Smooth muscle cell (in vitro differentiated cells): Measurements from ENCODE around the gene TNFAIP2. TPM values are rescaled to one million over a fixed set of nuclear protein-coding genes. Genes with fewer than 3 reads are reported as not detected.

Experiments used
- DNase-seq: peaks from one replicate; lab custom pipeline; 2025; ENCODE audit not compliant: unreplicated experiment; lab: John Stamatoyannopoulos, UW
- H2AFZ ChIP-seq: fragments of 200-600 bp; sonication (generic); 2 replicates; pipeline ENCODE4 v1.6.0; 2016; ENCODE audit warnings: antibody characterized with exemption, low read depth, mild to moderate bottlenecking
- H3F3A ChIP-seq: fragments of 200-600 bp; sonication (generic); 2 replicates; pipeline ENCODE4 v1.6.0; 2017; ENCODE audit warnings: antibody characterized with exemption, low read depth
- H3K27ac ChIP-seq: fragments of 200-600 bp; sonication (generic); 2 replicates; pipeline ENCODE4 v1.5.1; 2016; ENCODE audit warnings: low read depth, mild to moderate bottlenecking
- H3K27me3 ChIP-seq: fragments of 200-600 bp; sonication (generic); 2 replicates; pipeline ENCODE4 v1.6.1; 2016; ENCODE audit warnings: low read depth, mild to moderate bottlenecking
- H3K36me3 ChIP-seq: fragments of 200-600 bp; sonication (generic); 2 replicates; pipeline ENCODE4 v1.5.1; 2016; ENCODE audit warnings: low read depth
- H3K4me1 ChIP-seq: fragments of 200-600 bp; sonication (generic); 2 replicates; pipeline ENCODE4 v1.5.1; 2016; ENCODE audit warnings: low read depth
- H3K4me2 ChIP-seq: fragments of 200-600 bp; sonication (generic); 2 replicates; pipeline ENCODE4 v1.6.0; 2016; ENCODE audit warnings: mild to moderate bottlenecking
- H3K4me3 ChIP-seq: fragments of 200-600 bp; sonication (generic); 2 replicates; pipeline ENCODE4 v1.5.1; 2016; ENCODE audit warnings: mild to moderate bottlenecking
- H3K79me2 ChIP-seq: fragments of 200-600 bp; sonication (generic); 2 replicates; pipeline ENCODE4 v1.6.0; 2016; ENCODE audit warnings: low read depth, mild to moderate bottlenecking
- H3K9ac ChIP-seq: fragments of 200-600 bp; sonication (generic); 2 replicates; pipeline ENCODE4 v1.6.0; 2016; ENCODE audit warnings: low read depth
- H3K9me3 ChIP-seq: fragments of 200-600 bp; sonication (generic); replicated peaks from 2 replicates; pipeline ENCODE4 v1.5.1; 2016; ENCODE audit warnings: low read depth
- H4K20me1 ChIP-seq: fragments of 200-600 bp; sonication (generic); 2 replicates; pipeline ENCODE4 v1.6.0; 2016; ENCODE audit warnings: low read depth
- CTCF ChIP-seq: fragments of 200-600 bp; sonication (generic); IDR thresholded peaks from 2 replicates; pipeline ENCODE4 v1.5.1; 2017; ENCODE audit warnings: borderline replicate concordance, mild to moderate bottlenecking, antibody characterized with exemption; ENCODE audit not compliant: insufficient read depth, poor library complexity, severe bottlenecking
- WGBS: methylation state at CpG from one replicate; pipeline ENCODE4 v1.1.7; 2016; ENCODE audit warnings: low lambda C conversion rate; 5-methylcytosine and 5-hydroxymethylcytosine counted together
- polyA plus RNA-seq: library from polyadenylated mRNA; unstranded; fragments of >200 nt; fragmentation: Nextera tagmentation; extraction: Ambion mirVana; gene quantifications from 2 replicates; pipeline ENCODE4 v1.2.1, GENCODE V29; 2016
- total RNA-seq: library from RNA; depleted of rRNA; stranded (reverse); fragments of >200 nt; gene quantifications from 2 replicates; pipeline ENCODE4 v1.2.3, GENCODE V29; 2014

The TNFAIP2 gene
- total and polyA plus RNA-seq, 2 experiments from 2014 or later, result 35.7 to 76.5 TPM

GRCh38 chr14:103130965-103131364 lies 7.7 kb downstream of the TNFAIP2 start:
- DNase-seq, result no peak
- H3K9ac ChIP-seq, result no peak overlapping the region
- peaks cover 10% of the 10 kb centered on the region for H3F3A ChIP-seq
- no peaks in the 10 kb centered on the region for H3K27me3 ChIP-seq
- TF ChIP-seq CTCF, result no peak
- no peak overlapping the region for H3K4me3 ChIP-seq
- H3K4me1 ChIP-seq, result peaks cover 3% of the 10 kb centered on the region
- no peak overlapping the region for H3K27ac ChIP-seq
- no peak overlapping the region for H2AFZ ChIP-seq
- 90% methylated on average over 8 of the region's 8 CpGs for WGBS
- H3K79me2 ChIP-seq, result peaks cover 2% of the 10 kb centered on the region
- no peaks in the 10 kb centered on the region for H3K9me3 ChIP-seq
- no peak overlapping the region for H3K4me2 ChIP-seq
- peaks cover 34% of the 10 kb centered on the region for H4K20me1 ChIP-seq
- no peaks in the 10 kb centered on the region for H3K36me3 ChIP-seq

- Histone ChIP-seq H3K4me1 (peaks cover 3% of the 10 kb centered on the region), H3K9ac (no peak overlapping the region), H3K27ac (no peak overlapping the region), H3K36me3 (no peaks in the 10 kb centered on the region), H3K79me2 (no peaks in the 10 kb centered on the region), H2AFZ (no peak overlapping the region), H3K9me3 (no peaks in the 10 kb centered on the region), H3K27me3 (no peaks in the 10 kb centered on the region), H3K4me3 (no peak overlapping the region), H3K4me2 (no peak overlapping the region), H4K20me1 (peaks cover 28% of the 10 kb centered on the region), H3F3A (peaks cover 13% of the 10 kb centered on the region)
- TF ChIP-seq CTCF, result no peak
- no peak for DNase-seq
- 97% methylated on average over 9 of the region's 9 CpGs for WGBS
Observed at GRCh38 chr14:103131580-103131979, 8.3 kb downstream of the TNFAIP2 start.

- H3F3A ChIP-seq, result peaks cover 17% of the 10 kb centered on the region
- no peaks in the 10 kb centered on the region for H3K79me2 ChIP-seq
- no peak overlapping the region for H2AFZ ChIP-seq
- H3K4me2 ChIP-seq, result no peak overlapping the region
- no peak overlapping the region for H3K27ac ChIP-seq
- DNase-seq, result no peak
- no peak overlapping the region for H3K9ac ChIP-seq
- no peaks in the 10 kb centered on the region for H3K36me3 ChIP-seq
- no peak overlapping the region for H3K4me3 ChIP-seq
- no peaks in the 10 kb centered on the region for H3K9me3 ChIP-seq
- no peaks in the 10 kb centered on the region for H3K27me3 ChIP-seq
- WGBS, result 85% methylated on average over 39 of the region's 39 CpGs
- H4K20me1 ChIP-seq, result peaks cover 21% of the 10 kb centered on the region
- peaks cover 6% of the 10 kb centered on the region for H3K4me1 ChIP-seq
- TF ChIP-seq CTCF, result no peak
Observed at GRCh38 chr14:103132381-103133209, 9.3 kb downstream of the TNFAIP2 start.
